IgD-negative memory B cell (primary cell): Measurements from ENCODE around the gene CD300A. TPM values are rescaled to one million over a fixed set of nuclear protein-coding genes. Genes with fewer than 3 reads are reported as not detected.

Experiments
- H3K27ac Mint-ChIP-seq, 3 donors: one replicate each; pipeline ENCODE4 v1.8.0; 2020 to 2022; ENCODE audit warnings: mild to moderate bottlenecking in 3 of 3, mixed read lengths in 3 of 3, moderate library complexity in 1 of 3
- H3K27me3 Mint-ChIP-seq: one replicate; pipeline ENCODE4 v1.8.0; 2021; ENCODE audit warnings: mixed read lengths
- H3K36me3 Mint-ChIP-seq: one replicate; pipeline ENCODE4 v1.8.0; 2020; ENCODE audit warnings: mild to moderate bottlenecking, mixed read lengths
- H3K4me1 Mint-ChIP-seq, 3 donors: one replicate each; pipeline ENCODE4 v1.8.0; 2020 to 2022; ENCODE audit warnings: mixed read lengths in 3 of 3, mild to moderate bottlenecking in 1 of 3
- H3K4me3 Mint-ChIP-seq, 4 donors: one replicate each; pipeline ENCODE4 v1.8.0; 2020 to 2022; ENCODE audit warnings: mild to moderate bottlenecking in 4 of 4, mixed read lengths in 4 of 4, moderate library complexity in 3 of 4
- H3K9me3 Mint-ChIP-seq, 3 donors: one replicate each; pipeline ENCODE4 v1.8.0; 2020 to 2021; ENCODE audit warnings: mixed read lengths in 3 of 3, mild to moderate bottlenecking in 1 of 3
- polyA plus RNA-seq: library from polyadenylated mRNA; unstranded; fragments of 300-500 nt; fragmentation: Illumina TruSeq; gene quantifications from one replicate; pipeline ENCODE4 v1.2.3, GENCODE V29; 2021

CD300A gene
- polyA plus RNA-seq, 1 donor from 2014 or later: 28.0 TPM

DNA sequence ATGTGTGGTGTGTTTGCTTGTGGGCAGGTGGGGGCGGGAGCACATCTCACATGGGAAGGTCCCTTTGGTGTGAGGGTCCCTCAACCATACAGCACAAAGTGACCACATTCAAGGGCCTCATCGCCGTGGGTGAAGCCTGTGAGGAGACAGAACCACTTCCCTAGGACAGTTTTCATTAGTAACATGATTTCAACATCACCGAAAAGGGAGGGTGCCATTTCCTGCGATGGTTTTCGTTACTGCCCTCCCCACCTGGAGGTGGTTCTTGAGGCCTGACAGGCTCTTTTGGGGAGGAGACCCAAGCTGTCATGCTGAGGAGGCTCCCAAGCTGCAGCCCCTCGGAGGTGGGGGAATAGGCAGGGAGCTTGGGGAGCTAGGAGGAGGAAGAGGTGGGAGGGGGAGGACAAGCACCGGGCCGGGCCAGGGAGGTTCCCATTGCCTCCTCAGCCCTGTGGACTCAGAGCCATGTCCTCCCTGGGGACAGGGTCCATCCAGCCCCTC is 55.3 kb downstream of the CD300A start:
- no peak overlapping the region for H3K4me3 Mint-ChIP-seq
- H3K4me1 Mint-ChIP-seq: peaks cover 5 to 15% (median 7%) of the 10 kb centered on the region in 3 donors
- peaks cover 4 to 11% (median 5%) of the 10 kb centered on the region in 3 donors for H3K9me3 Mint-ChIP-seq
- H3K36me3 Mint-ChIP-seq: peaks cover 2% of the 10 kb centered on the region
- H3K27me3 Mint-ChIP-seq: peaks cover 13% of the 10 kb centered on the region
- H3K27ac Mint-ChIP-seq: no peak overlapping the region

DNA sequence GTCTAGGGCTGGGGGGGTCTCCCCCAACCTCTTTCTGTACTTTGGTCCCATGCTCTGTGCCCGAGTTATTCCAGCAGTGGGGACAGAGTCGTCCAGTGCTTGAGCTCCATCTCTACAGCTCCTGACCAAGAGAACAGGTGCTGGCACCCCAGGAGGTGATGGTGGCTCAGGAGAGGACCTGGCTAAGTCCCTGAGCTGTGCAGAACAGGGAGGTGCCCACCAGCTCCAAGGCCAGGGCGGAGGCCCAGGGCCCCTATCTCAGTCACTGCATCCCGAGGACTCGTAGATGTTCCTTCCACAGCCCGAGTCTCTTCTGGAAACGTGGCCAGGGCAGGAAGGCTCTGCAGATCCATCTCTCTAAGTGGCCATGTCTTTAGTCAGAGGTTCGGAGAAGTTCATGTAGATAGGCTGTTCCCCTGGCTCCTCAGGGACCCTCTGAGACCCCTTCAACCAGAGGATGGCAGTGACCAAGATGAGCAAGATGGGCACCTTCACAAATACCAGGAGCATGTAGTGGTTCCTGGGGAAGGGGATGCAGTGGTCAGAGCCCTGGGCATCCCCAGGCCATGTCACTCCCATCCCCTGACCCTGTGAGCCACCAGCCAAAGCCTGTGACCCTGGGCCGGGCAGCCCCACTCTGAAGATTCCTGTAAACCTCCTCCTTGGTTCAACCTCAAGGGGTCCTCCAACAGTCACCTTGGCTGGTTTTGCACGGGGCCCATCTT is 56.1 kb downstream of the CD300A start:
- H3K9me3 Mint-ChIP-seq: peaks cover 5 to 11% (median 6%) of the 10 kb centered on the region in 3 donors
- H3K4me1 Mint-ChIP-seq: peaks cover 5 to 15% (median 7%) of the 10 kb centered on the region in 3 donors
- H3K27me3 Mint-ChIP-seq: peaks cover 13% of the 10 kb centered on the region
- H3K36me3 Mint-ChIP-seq: no peaks in the 10 kb centered on the region
- H3K4me3 Mint-ChIP-seq: peak overlapping the region in 1 of 4 donors; percentile 22
- peak overlapping the region in 1 of 3 donors; percentile 53 for H3K27ac Mint-ChIP-seq

DNA sequence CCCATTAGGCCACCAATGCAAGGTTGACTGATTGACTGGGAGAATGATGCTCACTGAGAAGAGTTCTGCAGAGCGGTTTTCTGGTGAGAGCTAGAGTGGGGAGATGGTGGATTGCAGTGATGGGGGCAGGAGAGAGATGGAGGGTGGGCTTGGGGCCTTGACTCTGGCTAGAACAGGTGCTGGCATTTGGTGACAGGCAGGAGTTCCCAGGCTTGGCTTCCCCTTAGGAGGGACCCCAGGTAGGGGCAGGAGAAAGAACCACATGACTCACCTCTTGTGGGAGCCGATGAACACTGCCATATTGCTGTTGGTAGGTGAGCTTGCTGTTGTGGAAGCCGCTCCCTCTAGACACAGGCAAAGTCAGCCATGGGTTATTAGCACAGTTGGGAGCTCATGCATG is 56.9 kb downstream of the CD300A start:
- Mint-ChIP-seq H3K27ac (no peak overlapping the region), H3K27me3 (peaks cover 13% of the 10 kb centered on the region), H3K9me3 (peaks cover under 1 to 6% (median 6%) of the 10 kb centered on the region in 3 donors), H3K4me1 (peaks cover 5 to 17% (median 7%) of the 10 kb centered on the region in 3 donors), H3K36me3 (no peaks in the 10 kb centered on the region), H3K4me3 (peak overlapping the region in 1 of 4 donors; percentile 87)

DNA sequence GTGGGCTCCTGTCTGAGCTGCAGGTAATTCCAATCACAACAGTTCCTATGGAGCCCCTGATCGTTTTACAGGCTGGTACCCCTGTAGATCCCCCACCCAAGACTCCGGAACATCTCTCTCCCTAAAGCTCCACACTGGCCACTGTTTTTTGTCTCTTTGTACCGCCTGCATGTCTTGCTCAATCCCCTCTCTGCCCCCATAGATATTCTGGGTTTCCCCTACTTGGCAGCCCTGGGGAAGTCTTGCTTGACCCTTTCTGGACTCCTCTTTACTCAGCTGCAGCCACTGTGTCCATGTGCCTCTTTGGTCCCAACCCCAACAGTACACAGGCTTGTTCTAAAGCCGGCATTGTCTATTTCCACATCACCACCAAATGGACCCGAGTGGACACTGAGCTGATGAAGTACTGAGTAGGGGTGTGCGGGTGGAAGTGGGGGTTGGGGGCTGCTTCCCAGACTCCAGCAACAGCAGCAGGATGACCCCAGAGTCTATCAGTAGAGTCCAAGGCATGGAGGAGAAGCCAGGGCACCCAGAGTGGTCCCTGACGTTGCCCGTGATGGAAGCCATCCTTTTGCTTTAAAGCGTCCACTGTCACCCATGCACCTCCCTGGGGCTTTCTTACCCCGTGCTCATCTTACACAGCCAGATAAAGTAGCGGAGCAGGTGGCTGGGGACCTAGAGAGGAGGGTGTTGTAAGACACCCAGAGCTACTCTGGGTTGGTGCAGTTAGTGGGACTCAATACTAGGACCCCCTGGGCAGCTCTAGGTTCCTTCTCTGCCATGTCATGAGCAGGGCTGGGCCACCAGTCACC is 58.4 kb downstream of the CD300A start:
- peaks cover 13% of the 10 kb centered on the region for H3K27me3 Mint-ChIP-seq
- H3K4me1 Mint-ChIP-seq: peaks cover 9 to 23% (median 11%) of the 10 kb centered on the region in 3 donors
- H3K4me3 Mint-ChIP-seq: no peak overlapping the region
- H3K27ac Mint-ChIP-seq: no peak overlapping the region
- no peaks in the 10 kb centered on the region for H3K36me3 Mint-ChIP-seq
- H3K9me3 Mint-ChIP-seq: peaks cover 0 to 1% (median 0%) of the 10 kb centered on the region in 3 donors

DNA sequence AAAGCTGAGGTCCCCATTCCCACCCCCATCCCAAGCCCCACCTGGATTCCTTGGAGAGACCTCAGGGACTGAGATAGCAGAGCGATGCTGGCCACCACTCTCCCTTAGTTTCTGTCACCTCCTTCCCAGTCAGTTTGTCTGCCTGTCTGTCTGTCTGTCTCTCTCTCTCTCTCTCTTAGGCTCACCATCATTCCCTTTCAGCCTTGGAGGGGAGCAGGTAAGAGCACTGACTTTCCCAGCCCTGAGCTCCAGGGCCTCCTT is 59.0 kb downstream of the CD300A start:
- Mint-ChIP-seq H3K4me1 (peaks cover 6 to 18% (median 11%) of the 10 kb centered on the region in 3 donors), H3K27me3 (peaks cover 13% of the 10 kb centered on the region), H3K4me3 (no peak overlapping the region), H3K9me3 (peaks cover 0 to 1% (median 0%) of the 10 kb centered on the region in 3 donors), H3K27ac (peak overlapping the region in 1 of 3 donors; percentile 82), H3K36me3 (no peaks in the 10 kb centered on the region)

DNA sequence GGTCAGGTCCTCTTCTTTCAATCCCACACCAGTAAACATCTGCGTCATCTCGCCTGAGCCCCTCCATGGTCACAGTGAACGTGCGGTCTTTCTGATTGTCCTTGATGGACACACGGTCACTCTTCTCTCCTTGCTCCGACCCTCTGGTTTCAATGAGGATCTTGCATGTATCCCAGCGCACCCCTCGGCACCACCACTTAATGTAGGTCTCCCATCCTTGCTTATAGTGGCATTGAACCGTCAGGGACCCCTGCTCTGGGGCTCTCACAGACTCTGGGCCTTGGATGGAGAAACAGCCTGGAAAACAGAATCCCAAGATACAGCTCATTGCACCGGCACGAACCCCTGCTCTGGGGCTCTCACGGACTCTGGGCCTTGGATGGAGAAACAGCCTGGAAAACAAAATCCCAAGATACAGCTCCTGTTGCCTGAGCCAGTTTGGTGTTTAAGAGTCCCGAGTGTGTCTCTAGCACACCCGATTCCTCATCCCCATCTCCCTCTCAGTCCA is 59.4 kb downstream of the CD300A start:
- peaks cover 6 to 18% (median 11%) of the 10 kb centered on the region in 3 donors for H3K4me1 Mint-ChIP-seq
- peaks cover 12% of the 10 kb centered on the region for H3K27me3 Mint-ChIP-seq
- H3K36me3 Mint-ChIP-seq: no peaks in the 10 kb centered on the region
- peaks cover 0 to 1% (median 0%) of the 10 kb centered on the region in 3 donors for H3K9me3 Mint-ChIP-seq
- H3K27ac Mint-ChIP-seq: peak overlapping the region in 1 of 3 donors; percentile 82
- no peak overlapping the region for H3K4me3 Mint-ChIP-seq

DNA sequence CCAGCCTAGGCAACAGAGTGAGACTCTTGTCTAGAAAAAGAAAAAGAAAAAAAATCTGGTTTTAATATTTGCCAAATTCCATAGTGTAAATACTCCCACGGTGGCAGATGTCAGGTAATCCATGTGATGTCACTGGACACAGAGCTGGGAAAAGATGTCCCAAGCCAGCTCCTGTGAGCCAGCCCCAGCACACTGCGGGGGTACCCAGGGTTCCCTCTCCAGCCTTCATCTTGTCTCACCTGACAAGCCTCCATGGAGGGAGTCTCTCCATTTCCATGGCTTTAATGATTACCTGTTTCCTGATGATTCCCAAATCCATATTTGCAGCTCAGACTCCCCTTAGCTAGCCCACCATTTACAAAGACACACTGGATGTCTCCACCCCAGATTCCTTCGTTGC is 60.2 kb downstream of the CD300A start:
- H3K4me1 Mint-ChIP-seq: peaks cover 11 to 14% (median 12%) of the 10 kb centered on the region in 3 donors
- peaks cover 8% of the 10 kb centered on the region for H3K27me3 Mint-ChIP-seq
- H3K4me3 Mint-ChIP-seq: no peak overlapping the region
- H3K27ac Mint-ChIP-seq: no peak overlapping the region
- H3K36me3 Mint-ChIP-seq: no peaks in the 10 kb centered on the region
- H3K9me3 Mint-ChIP-seq: peaks cover 0 to 1% (median 0%) of the 10 kb centered on the region in 3 donors

DNA sequence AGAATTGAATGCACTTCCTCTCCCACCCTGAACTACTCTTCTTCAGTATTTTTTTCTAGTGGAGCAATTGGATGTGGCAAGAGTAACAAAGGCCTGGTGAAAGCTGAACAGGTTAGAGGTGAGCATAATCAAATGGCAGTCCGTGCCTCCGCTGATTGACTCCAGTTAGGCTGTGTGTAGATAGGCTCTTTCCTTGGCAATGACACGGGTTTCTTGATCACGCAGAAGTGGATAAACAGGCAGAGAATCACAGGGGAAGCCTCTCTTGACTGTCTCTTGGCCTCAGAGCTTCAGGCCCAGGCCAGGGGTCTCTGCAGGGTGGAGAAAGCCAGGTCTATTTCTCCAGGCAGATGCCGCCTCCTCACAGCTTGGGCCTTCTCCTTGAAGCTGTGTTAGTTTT is 60.6 kb downstream of the CD300A start:
- Mint-ChIP-seq H3K4me3 (no peak overlapping the region), H3K36me3 (no peaks in the 10 kb centered on the region), H3K4me1 (peaks cover 11 to 14% (median 12%) of the 10 kb centered on the region in 3 donors), H3K27me3 (peaks cover 6% of the 10 kb centered on the region), H3K9me3 (peaks cover 0 to 1% (median 0%) of the 10 kb centered on the region in 3 donors), H3K27ac (no peak overlapping the region)

DNA sequence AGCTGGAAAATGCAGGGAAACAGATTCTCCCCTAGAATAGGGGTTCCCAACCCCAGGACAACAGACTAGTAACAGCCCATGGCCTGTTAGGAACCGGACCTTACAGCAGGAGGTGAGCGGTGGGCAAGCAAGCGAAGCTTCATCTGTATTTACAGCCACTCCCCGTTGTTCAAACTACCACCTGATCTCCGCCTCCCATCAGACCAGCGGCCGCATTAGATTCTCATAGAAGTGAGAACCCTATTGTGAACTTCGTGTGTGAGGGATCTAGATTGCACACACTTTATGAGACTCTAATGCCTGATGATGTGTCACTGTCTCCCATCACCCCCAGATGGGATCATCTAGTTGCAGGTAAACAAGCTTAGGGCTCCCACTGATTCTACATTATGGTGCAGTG is 61.3 kb downstream of the CD300A start:
- peaks cover 0 to 1% (median 0%) of the 10 kb centered on the region in 3 donors for H3K9me3 Mint-ChIP-seq
- peaks cover 6% of the 10 kb centered on the region for H3K27me3 Mint-ChIP-seq
- H3K4me3 Mint-ChIP-seq: no peak overlapping the region
- peaks cover 11 to 18% (median 13%) of the 10 kb centered on the region in 3 donors for H3K4me1 Mint-ChIP-seq
- no peak overlapping the region for H3K27ac Mint-ChIP-seq
- no peaks in the 10 kb centered on the region for H3K36me3 Mint-ChIP-seq

DNA sequence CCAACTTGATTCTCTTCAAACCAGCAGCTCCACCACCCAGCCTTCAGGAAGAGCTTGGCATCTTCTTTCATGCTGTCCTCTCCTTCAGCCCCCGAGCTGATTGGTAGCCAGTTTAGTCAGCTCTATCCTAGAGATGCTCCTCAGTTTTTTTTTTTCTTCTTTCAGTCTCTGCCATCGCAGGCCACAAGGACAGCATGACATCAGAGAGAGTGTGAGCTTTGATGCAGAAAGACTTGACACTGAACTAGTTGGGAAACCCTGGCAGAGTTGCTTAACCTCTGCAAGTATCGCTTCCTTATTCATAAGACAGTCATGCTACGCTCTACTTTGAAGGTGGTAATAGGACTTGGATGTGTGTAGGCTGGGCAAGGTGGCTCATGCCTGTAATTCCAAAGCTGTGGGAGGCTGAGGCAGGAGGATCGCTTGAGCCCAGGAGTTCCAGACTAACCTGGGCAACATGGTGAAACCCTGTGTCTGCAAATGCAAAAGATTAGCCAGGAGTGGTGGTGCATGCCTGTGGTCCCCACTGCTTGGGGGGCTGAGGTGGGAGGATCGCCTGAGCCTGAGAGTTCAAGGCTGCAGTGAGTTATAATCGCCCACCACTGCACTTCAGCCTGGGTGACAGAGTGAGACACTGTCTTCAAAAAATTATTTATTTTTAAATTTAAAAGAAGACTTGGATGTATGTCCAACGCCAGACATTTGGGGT is 62.2 kb downstream of the CD300A start:
- Mint-ChIP-seq H3K9me3 (peaks cover 0 to 1% (median 0%) of the 10 kb centered on the region in 3 donors), H3K27ac (peak overlapping the region in 2 of 3 donors; percentile 5 to 61), H3K4me1 (peaks cover 16 to 22% (median 17%) of the 10 kb centered on the region in 3 donors), H3K36me3 (no peaks in the 10 kb centered on the region), H3K27me3 (peaks cover under 1% of the 10 kb centered on the region), H3K4me3 (no peak overlapping the region)

DNA sequence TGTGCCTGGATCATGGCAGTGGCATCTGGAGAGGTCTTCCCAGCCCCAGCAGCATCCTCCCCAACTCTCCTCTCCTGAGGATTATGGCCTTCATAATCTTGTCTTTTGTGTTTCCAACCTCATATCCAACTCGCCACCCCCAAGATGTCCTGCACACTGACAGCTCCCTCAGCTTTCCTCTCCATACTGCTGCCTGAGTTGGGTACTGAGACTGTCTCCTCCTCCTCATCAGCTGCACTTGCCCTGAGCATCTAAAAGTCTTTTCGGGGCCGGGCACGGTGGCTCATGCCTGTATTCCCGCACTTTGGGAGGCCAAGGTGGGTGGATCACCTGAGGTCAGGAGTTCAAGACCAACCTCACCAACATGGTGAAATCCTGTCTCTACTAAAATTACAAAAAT is 62.8 kb downstream of the CD300A start:
- H3K27ac Mint-ChIP-seq: no peak overlapping the region
- peaks cover 1% of the 10 kb centered on the region for H3K27me3 Mint-ChIP-seq
- H3K4me1 Mint-ChIP-seq: peaks cover 16 to 22% (median 17%) of the 10 kb centered on the region in 3 donors
- H3K36me3 Mint-ChIP-seq: no peaks in the 10 kb centered on the region
- H3K9me3 Mint-ChIP-seq: peaks cover 0 to 1% (median 0%) of the 10 kb centered on the region in 3 donors
- peak overlapping the region in 1 of 4 donors; percentile 23 for H3K4me3 Mint-ChIP-seq

DNA sequence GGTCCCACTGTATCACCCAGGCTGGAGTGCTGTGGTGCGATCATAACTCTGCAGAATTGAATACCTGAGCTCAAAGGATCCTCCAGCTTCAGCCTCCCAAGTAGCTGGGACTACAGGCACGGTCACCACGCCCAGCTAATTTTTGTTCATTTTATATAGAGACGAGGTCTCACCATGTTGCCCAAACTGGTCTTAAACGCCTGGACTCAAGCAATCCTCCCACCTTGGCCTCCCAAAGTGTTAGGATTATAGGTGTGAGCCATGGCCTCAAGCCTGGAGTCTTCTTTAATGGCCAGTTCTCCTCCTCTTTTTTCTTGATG is 64.4 kb downstream of the CD300A start:
- H3K4me1 Mint-ChIP-seq: peaks cover 16 to 22% (median 17%) of the 10 kb centered on the region in 3 donors
- no peaks in the 10 kb centered on the region for H3K36me3 Mint-ChIP-seq
- no peak overlapping the region for H3K27ac Mint-ChIP-seq
- H3K4me3 Mint-ChIP-seq: peak overlapping the region in 1 of 4 donors; percentile 70
- H3K9me3 Mint-ChIP-seq: peaks cover 0 to 1% (median 0%) of the 10 kb centered on the region in 3 donors
- peaks cover 5% of the 10 kb centered on the region for H3K27me3 Mint-ChIP-seq

DNA sequence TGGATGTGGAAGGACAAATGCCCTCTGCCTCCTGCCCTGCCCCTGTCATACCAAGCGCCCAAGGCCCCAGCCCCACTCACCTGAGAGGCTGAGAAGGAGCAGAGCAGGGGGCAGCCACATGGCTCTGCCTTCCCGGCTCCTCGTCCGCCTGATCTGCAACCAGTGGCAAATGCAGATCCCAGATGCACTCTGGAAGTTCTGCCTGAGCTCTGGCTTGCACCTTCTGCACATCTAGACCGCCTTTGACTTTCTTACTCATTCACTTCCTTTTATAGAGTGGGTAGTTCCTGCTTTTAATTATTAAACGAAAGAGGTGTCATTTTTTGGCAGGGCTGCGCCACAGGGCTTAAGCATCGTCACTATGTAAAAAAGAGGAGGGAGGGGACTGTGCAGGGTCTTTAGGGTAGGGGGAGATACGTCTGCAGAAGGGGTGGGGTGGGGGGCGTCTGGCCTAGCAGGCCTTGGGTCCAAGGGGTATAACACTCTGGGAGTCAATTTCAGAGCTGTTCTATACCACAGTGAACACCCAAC is 64.9 kb downstream of the CD300A start, which contains the start of gene CD300LB:
Gene CD300LB (minus strand): TSS at position 245 of the 531 bp plus-strand sequence. CDS start 125 bp downstream, at position 120.
- H3K4me1 Mint-ChIP-seq: peaks cover 16 to 22% (median 17%) of the 10 kb centered on the region in 3 donors
- peak within 1 kb of the TSS in 3 of 4 donors; percentile 9 to 80 (median 39) for H3K4me3 Mint-ChIP-seq
- peaks cover 0 to 1% (median 0%) of the 10 kb centered on the region in 3 donors for H3K9me3 Mint-ChIP-seq
- no peaks in the 10 kb centered on the region for H3K36me3 Mint-ChIP-seq
- peaks cover 5% of the 10 kb centered on the region for H3K27me3 Mint-ChIP-seq
- H3K27ac Mint-ChIP-seq: peak within 1 kb of the TSS in 1 of 3 donors; percentile 80

DNA sequence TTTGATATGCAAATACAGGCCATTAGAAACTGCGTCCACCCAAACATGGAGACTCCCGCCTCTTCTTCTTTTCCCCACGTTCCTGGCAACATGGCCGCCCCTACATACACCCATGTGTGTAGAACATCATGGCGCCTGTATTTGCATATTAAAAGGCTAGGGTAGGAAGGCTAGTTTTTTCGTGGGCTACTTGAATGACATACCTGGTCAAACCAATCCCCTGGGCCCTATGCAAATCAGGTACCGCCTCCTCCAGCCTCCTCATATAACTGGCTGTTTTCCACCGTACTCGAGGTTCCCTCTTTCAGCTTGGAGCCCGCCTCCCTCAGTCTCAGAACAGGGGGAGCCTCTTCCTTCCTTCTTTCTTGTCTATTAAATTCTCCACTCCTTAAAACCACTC is 65.7 kb downstream of the CD300A start:
- Mint-ChIP-seq H3K9me3 (no peaks in the 10 kb centered on the region), H3K36me3 (no peaks in the 10 kb centered on the region), H3K4me1 (peaks cover 16 to 22% (median 17%) of the 10 kb centered on the region in 3 donors), H3K27me3 (peaks cover 5% of the 10 kb centered on the region), H3K4me3 (peak overlapping the region in 2 of 4 donors; percentile 44 to 80), H3K27ac (peak overlapping the region in 1 of 3 donors; percentile 80)
